Measurements from ENCODE around the gene COX10.
"Not testable (repeated sequence)": the region's sequence is repeated elsewhere in the genome, so short reads cannot be mapped to it uniquely, and the experiment has no call there.

COX10 gene

DNA sequence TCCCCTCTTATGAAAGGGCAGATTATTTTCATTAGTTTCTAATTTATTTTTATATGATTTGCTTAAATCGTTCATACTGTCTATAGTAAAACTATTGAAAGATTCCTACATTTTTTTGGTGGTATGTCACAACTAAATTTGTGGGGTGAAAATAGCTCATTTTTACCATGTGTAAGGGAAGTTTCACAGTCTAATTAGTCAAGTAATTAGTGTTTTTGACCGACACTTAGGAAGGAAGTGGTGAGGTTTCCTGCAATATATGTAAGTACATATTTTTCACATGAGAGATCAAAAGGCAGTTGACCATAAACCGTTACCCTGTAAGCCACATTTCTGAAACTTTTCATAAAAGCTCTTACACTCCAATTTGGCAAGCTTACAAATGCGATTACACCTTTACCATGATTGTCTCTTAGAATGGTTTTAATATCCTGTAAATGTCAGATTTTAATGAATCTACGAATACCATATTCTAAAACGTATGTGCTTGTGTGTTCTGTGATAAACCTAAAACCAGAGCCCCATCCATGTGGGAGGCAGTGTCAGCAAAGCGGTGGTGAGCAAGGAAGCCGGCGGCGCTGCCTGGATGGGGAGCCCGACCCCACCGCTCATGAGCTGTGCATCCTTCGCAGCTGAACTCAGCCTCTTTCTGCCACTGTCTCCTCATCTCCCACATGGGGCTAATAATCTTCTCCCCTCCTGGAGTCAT is 123.5 kb downstream of the COX10 start:
- DNase-seq = peak; percentile 28
- Mint-ChIP-seq H3K36me3 (ENCODE audit: low read depth) (peaks cover 21% of the 10 kb centered on the region), H3K4me1 (peaks cover 73% of the 10 kb centered on the region), H3K4me3 (peak overlapping the region; percentile 42), H3K27ac (peak overlapping the region; percentile 74)
- not testable (repeated sequence) for H3K27me3 Mint-ChIP-seq, H3K9me3 Mint-ChIP-seq
- peak; percentile 38 for ATAC-seq

DNA sequence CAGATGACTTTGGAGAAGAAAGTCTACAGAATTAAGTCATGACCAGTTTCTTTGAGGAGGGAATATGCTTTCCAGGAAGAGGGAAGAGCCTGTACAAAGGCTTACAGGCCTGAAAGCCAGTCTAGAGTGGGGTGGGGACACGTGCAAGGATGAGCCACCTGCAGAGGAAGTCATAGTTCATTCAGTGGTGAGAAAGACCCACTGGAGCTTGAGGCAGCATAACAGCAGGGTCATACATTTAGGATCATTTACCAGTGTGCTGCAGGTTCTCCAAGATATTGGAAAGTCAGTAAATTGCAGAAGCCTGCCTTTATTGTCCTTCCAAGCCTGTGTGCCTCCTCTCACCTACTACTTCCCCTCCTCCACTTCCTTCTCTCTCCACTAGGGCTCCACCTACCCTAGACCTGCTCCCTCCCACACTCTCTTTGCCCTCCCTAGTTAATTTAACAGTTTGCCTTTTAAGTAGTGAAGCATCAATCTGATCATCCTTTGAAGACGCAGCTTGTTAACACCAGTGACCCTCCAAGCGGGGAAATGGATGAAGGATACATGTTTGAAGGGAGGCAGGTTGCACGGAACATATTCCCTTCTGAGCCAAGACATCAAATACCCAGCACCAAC is 127.2 kb downstream of the COX10 start:
- H3K27ac Mint-ChIP-seq = peak overlapping the region; percentile 78
- peaks cover 36% of the 10 kb centered on the region for H3K36me3 Mint-ChIP-seq (ENCODE audit: low read depth)
- DNase-seq (no peak), ATAC-seq (no peak)
- peaks cover 91% of the 10 kb centered on the region for H3K4me1 Mint-ChIP-seq
- no peaks in the 10 kb centered on the region for H3K27me3 Mint-ChIP-seq
- no peaks in the 10 kb centered on the region for H3K9me3 Mint-ChIP-seq
- H3K4me3 Mint-ChIP-seq = no peak overlapping the region

DNA sequence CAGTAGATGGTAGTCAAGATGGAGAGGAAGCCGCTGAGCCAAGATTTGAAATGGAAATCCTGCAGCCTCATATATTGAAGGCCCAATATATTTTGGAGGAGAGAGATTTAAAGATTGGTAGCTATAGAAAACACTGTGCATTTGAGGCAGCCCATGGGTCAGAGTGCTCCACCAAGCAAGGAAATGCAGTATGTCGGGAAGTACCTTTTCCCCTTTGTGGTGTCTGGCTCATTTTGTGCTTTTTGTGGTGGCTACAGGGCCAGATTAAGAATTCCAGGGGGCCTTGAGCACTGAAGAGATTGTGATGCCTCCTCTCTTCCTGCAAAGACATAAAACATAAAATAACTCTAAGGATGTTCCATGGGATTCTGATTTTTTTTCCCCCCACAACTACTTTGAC is 127.8 kb downstream of the COX10 start:
- ATAC-seq = no peak
- no peaks in the 10 kb centered on the region for H3K27me3 Mint-ChIP-seq
- peaks cover 91% of the 10 kb centered on the region for H3K4me1 Mint-ChIP-seq
- DNase-seq = no peak
- H3K4me3 Mint-ChIP-seq = no peak overlapping the region
- peaks cover 34% of the 10 kb centered on the region for H3K36me3 Mint-ChIP-seq (ENCODE audit: low read depth)
- H3K27ac Mint-ChIP-seq = peak overlapping the region; percentile 78
- no peaks in the 10 kb centered on the region for H3K9me3 Mint-ChIP-seq

DNA sequence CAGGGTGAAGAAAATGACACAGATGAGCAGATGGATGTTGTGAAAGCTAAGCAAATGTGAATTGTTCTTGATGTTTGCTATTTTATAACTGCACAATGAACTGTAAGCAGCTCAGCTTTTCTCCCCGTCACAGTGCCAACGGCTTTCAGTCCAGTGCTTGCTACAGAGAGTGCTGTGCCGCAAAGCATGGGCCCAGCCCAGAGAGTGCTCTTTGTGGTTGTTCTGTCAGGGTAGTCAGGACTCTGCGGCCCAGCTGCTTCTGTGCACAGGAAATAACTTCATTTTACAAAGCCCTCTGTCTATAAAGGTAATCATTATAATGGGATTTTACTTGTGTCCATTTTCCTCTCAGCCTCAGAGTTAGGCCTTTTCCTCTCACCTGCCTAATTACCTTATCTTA is 128.3 kb downstream of the COX10 start:
- Mint-ChIP-seq H3K27me3 (no peaks in the 10 kb centered on the region), H3K9me3 (no peaks in the 10 kb centered on the region), H3K36me3 (ENCODE audit: low read depth) (peaks cover 32% of the 10 kb centered on the region), H3K4me3 (no peak overlapping the region), H3K4me1 (peaks cover 91% of the 10 kb centered on the region), H3K27ac (peak overlapping the region; percentile 78)
- ATAC-seq (peak; percentile 71), DNase-seq (peak; percentile 61)

DNA sequence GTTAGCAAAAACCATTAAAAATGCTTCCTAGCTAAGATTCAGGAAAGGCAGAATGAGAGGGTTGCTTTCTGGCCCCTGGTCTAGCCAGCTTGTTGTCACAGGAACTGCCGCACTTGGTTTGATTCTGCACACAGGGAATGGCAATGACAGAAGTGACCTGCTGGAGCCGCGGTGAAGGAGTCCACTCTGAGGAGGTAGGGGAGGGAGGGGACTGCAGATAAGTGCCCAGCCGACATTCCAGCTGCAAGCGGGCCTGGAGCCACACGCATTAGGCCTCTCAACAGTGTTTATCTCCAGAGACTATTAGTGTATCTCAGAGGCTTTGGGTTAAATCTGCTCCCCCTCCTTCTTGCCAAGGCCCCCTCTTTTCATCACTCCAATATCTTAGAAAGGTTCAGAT is 128.7 kb downstream of the COX10 start:
- Mint-ChIP-seq H3K36me3 (ENCODE audit: low read depth) (peaks cover 33% of the 10 kb centered on the region), H3K9me3 (no peaks in the 10 kb centered on the region), H3K27me3 (no peaks in the 10 kb centered on the region), H3K27ac (peak overlapping the region; percentile 78), H3K4me3 (no peak overlapping the region), H3K4me1 (peaks cover 93% of the 10 kb centered on the region)
- DNase-seq = no peak
- ATAC-seq = no peak

- DNase-seq = no peak
- Mint-ChIP-seq H3K4me1 (peaks cover 94% of the 10 kb centered on the region), H3K27ac (peak overlapping the region; percentile 2), H3K36me3 (ENCODE audit: low read depth) (peaks cover 34% of the 10 kb centered on the region), H3K4me3 (no peak overlapping the region), H3K27me3 (no peaks in the 10 kb centered on the region), H3K9me3 (no peaks in the 10 kb centered on the region)
- ATAC-seq = no peak
These were observed 129.3 kb downstream of the COX10 start for GRCh38 chr17:14198575-14198974.

- H3K4me1 Mint-ChIP-seq = peaks cover 99% of the 10 kb centered on the region
These were observed 130.3 kb downstream of the COX10 start for GRCh38 chr17:14199601-14200000.

DNA sequence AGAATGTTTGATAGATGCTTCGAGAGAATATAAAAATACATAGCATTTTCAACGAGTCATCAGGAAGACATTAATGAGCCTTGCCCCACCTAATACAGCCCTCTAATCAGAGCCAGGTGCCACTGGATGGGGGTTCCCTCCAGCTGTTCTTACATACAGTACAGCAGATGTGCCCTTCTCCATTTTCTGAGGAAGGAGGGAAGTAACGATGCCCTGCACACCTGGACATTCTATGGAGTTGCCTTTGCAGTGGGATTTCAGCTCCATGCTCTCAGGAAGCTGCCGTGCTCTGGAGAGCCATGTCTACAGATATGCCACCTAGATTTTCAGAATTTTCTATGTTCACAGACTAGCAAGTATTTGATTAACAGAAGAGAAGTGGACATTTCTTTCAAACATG is 131.1 kb downstream of the COX10 start:
- DNase-seq = no peak
- ATAC-seq = no peak
- Mint-ChIP-seq H3K36me3 (ENCODE audit: low read depth) (peaks cover 40% of the 10 kb centered on the region), H3K4me1 (peaks cover 99% of the 10 kb centered on the region), H3K9me3 (no peaks in the 10 kb centered on the region), H3K27ac (peak overlapping the region; percentile 33), H3K4me3 (no peak overlapping the region), H3K27me3 (no peaks in the 10 kb centered on the region)

More at GRCh38 chr17:14199601-14200000, 130.3 kb downstream of the COX10 start:
- ATAC-seq (no peak), DNase-seq (no peak)
- no peaks in the 10 kb centered on the region for H3K9me3 Mint-ChIP-seq
- no peaks in the 10 kb centered on the region for H3K27me3 Mint-ChIP-seq
- H3K27ac Mint-ChIP-seq = no peak overlapping the region
- no peak overlapping the region for H3K4me3 Mint-ChIP-seq
- H3K36me3 Mint-ChIP-seq (ENCODE audit: low read depth) = peaks cover 38% of the 10 kb centered on the region

- H3K27ac Mint-ChIP-seq = peak overlapping the region; percentile 76
- DNase-seq (peak; percentile 41), ATAC-seq (peak; percentile 17)
- peaks cover 44% of the 10 kb centered on the region for H3K36me3 Mint-ChIP-seq (ENCODE audit: low read depth)
- H3K4me1 Mint-ChIP-seq = peaks cover 99% of the 10 kb centered on the region
- peak overlapping the region; percentile 50 for H3K4me3 Mint-ChIP-seq
- no peaks in the 10 kb centered on the region for H3K27me3 Mint-ChIP-seq
- peaks cover 3% of the 10 kb centered on the region for H3K9me3 Mint-ChIP-seq
These were observed 132.0 kb downstream of the COX10 start for GRCh38 chr17:14201021-14201987.

DNA sequence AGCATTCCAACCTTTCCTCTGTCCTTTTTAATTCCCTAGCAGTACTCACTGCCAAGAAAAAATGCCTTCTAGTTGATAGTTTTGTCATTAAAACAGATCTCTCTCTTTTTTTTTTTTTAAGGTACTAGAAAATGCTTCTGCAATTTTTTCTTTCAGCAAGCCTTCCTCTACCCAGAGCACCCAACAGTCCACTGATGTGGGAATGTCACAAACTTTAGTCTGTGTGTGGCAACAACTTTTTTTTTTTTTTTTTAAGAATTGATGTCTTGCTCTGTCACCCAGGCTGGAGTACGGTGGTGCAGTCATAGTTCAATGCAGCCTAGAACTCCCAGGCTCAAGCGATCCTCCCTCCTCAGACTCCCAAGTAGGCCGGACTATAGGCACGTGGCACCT is 132.7 kb downstream of the COX10 start:
- peaks cover 93% of the 10 kb centered on the region for H3K4me1 Mint-ChIP-seq
- H3K36me3 Mint-ChIP-seq (ENCODE audit: low read depth) = peaks cover 41% of the 10 kb centered on the region
- DNase-seq (no peak), ATAC-seq (no peak)
- H3K9me3 Mint-ChIP-seq = peaks cover 3% of the 10 kb centered on the region
- H3K4me3 Mint-ChIP-seq = peak overlapping the region; percentile 50
- peak overlapping the region; percentile 76 for H3K27ac Mint-ChIP-seq
- no peaks in the 10 kb centered on the region for H3K27me3 Mint-ChIP-seq

DNA sequence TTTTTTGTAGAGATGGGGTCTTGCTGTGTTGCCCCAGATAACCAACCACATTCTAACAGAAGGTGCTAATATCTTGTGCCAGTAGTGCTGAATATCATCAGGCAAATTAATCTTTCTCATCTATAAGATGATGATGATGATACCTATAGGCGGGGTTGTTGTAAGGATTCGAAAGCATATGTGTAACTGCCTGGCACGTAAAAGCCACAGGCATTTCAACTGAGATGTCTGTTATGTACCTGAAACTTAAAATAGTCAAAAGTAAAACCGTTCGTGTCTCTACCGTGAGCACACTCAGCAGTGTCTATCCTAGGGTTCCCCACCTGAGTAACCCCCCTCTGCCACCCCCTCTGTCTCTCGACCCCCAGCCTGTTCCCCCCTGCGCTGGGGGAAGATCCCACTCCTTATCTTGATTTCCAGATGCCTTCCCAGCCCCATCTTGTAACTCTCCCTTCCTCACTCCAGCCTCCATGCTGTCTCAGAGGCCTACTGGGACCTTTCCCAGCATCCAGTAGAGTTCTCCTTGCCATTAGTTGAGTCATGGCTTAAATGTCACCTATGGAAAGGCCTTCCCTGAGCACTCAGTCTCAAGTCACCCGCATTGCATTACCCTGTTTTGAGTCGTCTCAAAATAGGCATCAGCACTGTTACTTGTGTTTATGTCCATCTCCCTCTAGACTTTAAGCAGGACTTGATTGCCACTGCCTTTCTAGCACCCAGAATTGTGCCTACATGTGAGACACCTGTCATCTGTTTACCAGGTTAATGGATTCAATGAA is 133.3 kb downstream of the COX10 start:
- H3K36me3 Mint-ChIP-seq (ENCODE audit: low read depth) = peaks cover 45% of the 10 kb centered on the region
- ATAC-seq = peak; percentile 6
- no peak for DNase-seq
- H3K9me3 Mint-ChIP-seq = peaks cover 3% of the 10 kb centered on the region
- peaks cover 91% of the 10 kb centered on the region for H3K4me1 Mint-ChIP-seq
- peak overlapping the region; percentile 76 for H3K27ac Mint-ChIP-seq
- no peaks in the 10 kb centered on the region for H3K27me3 Mint-ChIP-seq
- peak overlapping the region; percentile 3 for H3K4me3 Mint-ChIP-seq

DNA sequence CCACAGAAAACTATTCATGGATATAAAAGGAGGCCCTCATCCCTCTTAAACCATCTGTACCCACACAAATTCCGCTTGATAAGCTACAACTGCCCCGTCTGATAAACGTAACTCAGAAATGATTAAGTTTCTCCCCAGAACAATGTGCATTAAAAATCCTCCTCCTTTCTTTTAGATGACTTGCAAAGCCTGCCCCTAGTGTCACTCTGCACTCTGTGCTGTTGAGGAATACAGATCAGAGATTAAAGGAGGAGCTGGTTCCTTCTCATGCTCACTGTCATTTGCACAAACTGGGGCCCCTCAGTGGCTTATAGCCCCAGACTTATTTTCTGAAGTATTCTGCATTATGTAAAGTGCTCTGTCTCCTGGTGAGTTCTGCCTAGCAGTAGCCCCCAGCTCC is 134.1 kb downstream of the COX10 start:
- ATAC-seq (peak; percentile 57), DNase-seq (no peak)
- H3K9me3 Mint-ChIP-seq = peaks cover 3% of the 10 kb centered on the region
- H3K4me3 Mint-ChIP-seq = no peak overlapping the region
- H3K27ac Mint-ChIP-seq = peak overlapping the region; percentile 29
- H3K36me3 Mint-ChIP-seq (ENCODE audit: low read depth) = peaks cover 48% of the 10 kb centered on the region
- no peaks in the 10 kb centered on the region for H3K27me3 Mint-ChIP-seq
- H3K4me1 Mint-ChIP-seq = peaks cover 83% of the 10 kb centered on the region

DNA sequence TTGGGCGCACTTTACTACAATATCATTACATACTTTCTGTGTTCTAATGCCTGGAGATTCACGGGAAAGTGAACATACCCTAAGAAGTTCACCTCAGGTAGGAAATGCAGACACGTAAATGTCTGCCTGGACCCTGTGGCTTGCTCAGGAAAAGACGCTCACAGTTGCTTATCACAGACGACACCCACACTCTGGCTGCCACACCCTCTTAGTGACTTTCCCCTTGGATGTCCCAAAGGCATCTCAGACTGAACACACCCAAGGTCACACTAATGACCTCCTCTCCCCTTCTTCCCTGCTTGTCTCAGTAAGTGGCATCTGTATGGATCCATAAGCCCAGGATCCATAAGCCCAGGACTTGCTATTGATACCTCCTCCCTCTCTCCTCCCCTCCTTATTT is 134.8 kb downstream of the COX10 start:
- ATAC-seq = no peak
- no peak overlapping the region for H3K4me3 Mint-ChIP-seq

DNA sequence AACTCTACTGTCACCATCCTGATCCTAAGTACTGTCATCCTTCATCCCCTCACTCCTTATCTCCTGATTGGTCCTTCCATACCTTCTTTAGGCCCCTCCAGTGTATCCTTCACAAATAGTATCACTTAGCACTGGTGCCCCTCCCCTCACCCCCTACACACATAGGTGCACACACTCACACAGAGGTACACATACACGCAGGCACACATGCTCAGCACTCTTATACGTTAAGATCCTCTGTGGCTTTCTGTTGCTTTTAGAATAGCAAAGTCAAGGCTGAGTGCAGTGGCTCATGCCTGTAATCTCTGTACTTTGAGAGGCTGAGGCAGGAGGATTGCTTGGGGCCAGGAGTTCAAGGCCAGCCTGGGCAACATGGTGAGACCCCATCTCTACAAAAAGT is 135.2 kb downstream of the COX10 start:
- ATAC-seq (no peak), DNase-seq (no peak)
- Mint-ChIP-seq H3K4me1 (peaks cover 71% of the 10 kb centered on the region), H3K27me3 (no peaks in the 10 kb centered on the region), H3K36me3 (ENCODE audit: low read depth) (peaks cover 43% of the 10 kb centered on the region), H3K27ac (peak overlapping the region; percentile 29), H3K9me3 (peaks cover 3% of the 10 kb centered on the region), H3K4me3 (no peak overlapping the region)

More for the DNA sequence above, 134.8 kb downstream of the COX10 start:
- H3K4me1 Mint-ChIP-seq = peaks cover 76% of the 10 kb centered on the region
- peaks cover 41% of the 10 kb centered on the region for H3K36me3 Mint-ChIP-seq (ENCODE audit: low read depth)
- H3K27me3 Mint-ChIP-seq = no peaks in the 10 kb centered on the region
- H3K9me3 Mint-ChIP-seq = peaks cover 3% of the 10 kb centered on the region
- H3K27ac Mint-ChIP-seq = peak overlapping the region; percentile 29
- no peak for DNase-seq

All from activated naive CD8-positive, alpha-beta T cell treated with anti-CD3 and anti-CD28 coated beads, Interleukin-2, amount 50 U/mL, for 24 hours (primary cell).